Skeletal muscle tissue (tissue), 4 donors: ENCODE results near the gene PRDX3. TPM values are rescaled to one million over a fixed set of nuclear protein-coding genes. Genes with fewer than 3 reads are reported as not detected.
"Not testable (repeated sequence)": the region's sequence is repeated elsewhere in the genome, so short reads cannot be mapped to it uniquely, and the experiment has no call there.

Experiments used
- H3K27ac ChIP-seq: one replicate; pipeline ENCODE4 v1.7.0; 2013; ENCODE audit warnings: mild to moderate bottlenecking, low read depth, low read length, inconsistent platforms
- H3K27me3 ChIP-seq, 3 donors: one replicate each; pipeline ENCODE4 v1.7.0; 2013; ENCODE audit warnings: low read length in 3 of 3; ENCODE audit not compliant: control insufficient read depth in 3 of 3, insufficient read depth in 3 of 3
- H3K36me3 ChIP-seq, 3 donors: one replicate each; pipeline ENCODE4 v1.7.0; 2013; ENCODE audit warnings: low read length in 3 of 3; ENCODE audit not compliant: control insufficient read depth in 3 of 3, insufficient read depth in 3 of 3
- H3K4me1 ChIP-seq, 3 donors: one replicate each; pipeline ENCODE4 v1.7.0; 2013; ENCODE audit warnings: low read length in 3 of 3, mild to moderate bottlenecking in 3 of 3; ENCODE audit not compliant: control insufficient read depth in 3 of 3, insufficient read depth in 3 of 3
- H3K4me3 ChIP-seq, 3 donors: one replicate each; pipeline ENCODE4 v1.7.0; 2013; ENCODE audit warnings: low read length in 3 of 3
- H3K9ac ChIP-seq, 3 donors: one replicate each; pipeline ENCODE4 v1.7.0; 2013; ENCODE audit warnings: low read length in 3 of 3, mild to moderate bottlenecking in 3 of 3, moderate library complexity in 2 of 3, low read depth in 1 of 3
- H3K9me3 ChIP-seq, 3 donors: one replicate each; pipeline ENCODE4 v1.7.0; 2013; ENCODE audit warnings: low read length in 3 of 3; ENCODE audit not compliant: control insufficient read depth in 3 of 3
- total RNA-seq: library from RNA; depleted of rRNA; stranded (reverse); fragments of >200 nt; gene quantifications from one replicate; pipeline ENCODE4 v1.2.3, GENCODE V29; 2014
- donor health status: Osteomylitis.

Gene PRDX3
- total RNA-seq, 1 donor from 2014 or later, result 89.2 TPM

DNA sequence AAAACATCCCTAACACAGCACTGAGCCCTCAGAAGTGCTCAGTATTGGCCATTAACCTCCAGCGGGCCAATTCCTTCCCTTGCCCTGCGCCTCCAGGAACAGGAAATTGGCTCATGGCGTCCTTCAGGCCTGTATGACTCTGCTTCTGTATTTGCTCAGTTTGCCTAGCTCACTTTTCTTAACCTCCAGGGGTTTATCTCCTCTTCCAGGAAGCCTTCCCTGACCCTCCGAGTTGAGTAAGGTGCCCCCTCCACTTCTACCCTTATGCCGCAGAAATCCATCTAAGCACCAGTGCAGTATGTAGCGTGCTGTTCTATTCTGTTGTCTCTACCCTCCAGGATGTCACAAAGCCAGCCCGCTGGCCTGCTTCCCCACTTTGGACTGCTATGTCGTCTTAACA is 12.0 kb downstream of the PRDX3 start:
- peak overlapping the region in 1 of 3 donors; percentile 93 for H3K4me3 ChIP-seq
- H3K36me3 ChIP-seq, result peaks cover 30 to 37% (median 36%) of the 10 kb centered on the region in 3 donors
- H3K9me3 ChIP-seq, result no peaks in the 10 kb centered on the region
- H3K4me1 ChIP-seq, result peaks cover 18 to 28% (median 22%) of the 10 kb centered on the region in 3 donors
- H3K27me3 ChIP-seq, result no peaks in the 10 kb centered on the region
- H3K9ac ChIP-seq, result peak overlapping the region in 2 of 3 donors; percentile 90 to 99
- H3K27ac ChIP-seq, result peak overlapping the region; percentile 92

DNA sequence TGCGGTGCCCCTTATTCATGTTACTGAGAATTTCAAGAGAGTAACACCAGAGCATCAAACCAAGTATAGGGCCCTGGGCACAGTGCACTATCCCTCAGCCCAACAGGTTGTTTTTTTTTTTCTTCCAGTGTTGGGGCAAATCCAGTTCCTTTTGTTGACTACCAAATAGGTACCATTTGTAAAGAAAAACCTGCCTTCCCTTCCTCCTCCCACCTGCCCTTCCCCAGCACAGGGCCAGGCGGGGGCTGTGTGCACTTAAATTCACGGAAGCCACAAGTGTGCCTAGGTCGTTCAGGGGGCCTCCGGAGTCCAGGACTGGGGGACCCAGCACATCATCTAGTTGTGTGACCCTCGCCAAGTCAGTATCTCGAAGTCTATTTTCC is 12.5 kb downstream of the PRDX3 start:
- peak overlapping the region; percentile 90 to 99 (median 99) for H3K9ac ChIP-seq
- no peaks in the 10 kb centered on the region for H3K9me3 ChIP-seq
- H3K4me3 ChIP-seq, result peak overlapping the region; percentile 90 to 98 (median 93)
- peaks cover 29 to 36% (median 32%) of the 10 kb centered on the region in 3 donors for H3K36me3 ChIP-seq
- H3K27ac ChIP-seq, result peak overlapping the region; percentile 92
- H3K27me3 ChIP-seq, result no peaks in the 10 kb centered on the region
- peaks cover 21 to 30% (median 23%) of the 10 kb centered on the region in 3 donors for H3K4me1 ChIP-seq

DNA sequence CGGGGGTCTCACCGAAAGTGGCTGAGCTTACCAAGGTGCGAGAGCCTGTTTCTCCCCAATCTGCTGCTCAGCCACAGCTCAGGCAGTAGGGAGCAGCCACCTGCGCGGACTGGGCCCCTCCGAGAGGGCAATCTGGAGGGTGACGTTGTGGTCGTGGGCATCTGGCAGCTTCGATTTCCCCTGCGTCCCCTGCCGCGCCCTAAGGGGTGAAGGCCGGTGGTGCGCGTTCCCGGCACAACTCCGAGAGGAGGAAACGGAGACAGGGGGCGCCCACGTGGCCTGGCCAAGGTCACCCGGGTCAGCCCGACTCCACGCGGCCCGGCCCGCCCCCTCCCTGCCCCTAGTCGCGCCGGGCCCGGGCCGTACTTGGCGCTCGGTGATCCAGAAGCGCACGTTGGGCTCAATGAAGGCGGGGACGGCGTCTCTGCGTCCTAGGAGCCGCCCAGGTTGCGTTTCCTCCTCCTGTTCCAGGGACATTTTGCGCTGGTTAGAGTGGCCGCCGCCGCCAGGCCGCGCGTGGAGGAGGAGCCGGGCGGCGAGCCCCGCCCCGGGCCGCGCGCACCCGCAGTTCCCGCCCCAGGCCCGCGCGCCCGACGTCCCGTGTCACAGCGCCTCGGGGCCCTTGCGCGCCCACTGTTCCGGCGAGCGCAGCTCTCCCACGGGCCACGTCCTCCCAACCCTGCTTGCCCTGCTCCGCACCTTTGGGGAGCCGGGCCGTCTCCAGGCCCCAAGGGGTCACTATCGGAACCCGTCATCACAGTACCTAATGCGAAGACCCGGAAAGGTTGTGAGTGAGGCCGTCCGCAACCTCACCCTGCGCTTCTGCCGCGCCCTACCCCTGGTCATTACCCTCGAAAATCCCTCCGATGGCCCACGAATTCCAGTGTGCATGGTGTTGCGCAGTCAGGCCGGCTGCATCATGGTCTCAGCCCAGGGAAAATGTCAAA is 13.2 kb downstream of the PRDX3 start, which contains the start of gene SFXN4:
SFXN4 (minus strand) TSS at position 544 of the 947 bp plus-strand sequence; CDS start at position 477, 67 bp downstream.
- Histone ChIP-seq H3K4me1 (peaks cover 21 to 30% (median 23%) of the 10 kb centered on the region in 3 donors), H3K36me3 (peaks cover 30 to 41% (median 31%) of the 10 kb centered on the region in 3 donors), H3K4me3 (peak within 1 kb of the TSS; percentile 90 to 98 (median 93)), H3K9me3 (no peaks in the 10 kb centered on the region), H3K27me3 (no peaks in the 10 kb centered on the region), H3K27ac (peak within 1 kb of the TSS; percentile 92), H3K9ac (peak within 1 kb of the TSS; percentile 90 to 99 (median 99))

DNA sequence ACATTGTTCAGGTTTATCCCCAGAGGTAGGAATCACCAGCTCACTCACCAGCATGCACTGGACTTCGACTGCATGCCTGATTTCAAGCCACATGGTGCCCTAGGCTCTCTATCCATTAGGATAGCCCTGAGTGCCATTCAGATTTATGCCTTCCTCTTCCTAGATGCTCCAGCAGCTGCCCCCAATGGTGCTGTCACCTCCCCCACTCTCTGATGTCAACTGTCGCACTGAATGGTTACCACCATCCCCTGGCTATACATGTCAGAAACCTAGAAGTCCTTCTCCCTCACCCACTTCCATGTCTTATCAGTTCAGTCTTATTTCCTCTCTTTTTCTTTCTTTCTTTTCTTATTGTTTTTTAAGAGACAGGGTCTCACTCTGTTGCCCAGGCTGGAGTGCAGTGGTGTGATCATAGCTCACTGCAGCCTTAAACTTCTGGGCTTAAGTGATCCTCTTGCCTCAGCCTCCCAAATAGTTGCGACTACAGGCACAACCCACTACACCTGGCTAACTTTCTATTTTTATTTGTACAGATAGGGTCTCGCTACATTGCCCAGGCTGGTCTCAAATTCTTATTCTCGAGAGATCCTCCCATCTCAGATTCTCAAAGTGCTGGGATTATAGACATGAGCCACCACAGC is 16.0 kb downstream of the PRDX3 start:
- Histone ChIP-seq H3K4me1 (peaks cover 21 to 30% (median 23%) of the 10 kb centered on the region in 3 donors), H3K27ac (no peak overlapping the region), H3K9me3 (no peaks in the 10 kb centered on the region), H3K27me3 (no peaks in the 10 kb centered on the region), H3K4me3 (no peak overlapping the region), H3K36me3 (peaks cover 28 to 39% (median 29%) of the 10 kb centered on the region in 3 donors), H3K9ac (no peak overlapping the region)

DNA sequence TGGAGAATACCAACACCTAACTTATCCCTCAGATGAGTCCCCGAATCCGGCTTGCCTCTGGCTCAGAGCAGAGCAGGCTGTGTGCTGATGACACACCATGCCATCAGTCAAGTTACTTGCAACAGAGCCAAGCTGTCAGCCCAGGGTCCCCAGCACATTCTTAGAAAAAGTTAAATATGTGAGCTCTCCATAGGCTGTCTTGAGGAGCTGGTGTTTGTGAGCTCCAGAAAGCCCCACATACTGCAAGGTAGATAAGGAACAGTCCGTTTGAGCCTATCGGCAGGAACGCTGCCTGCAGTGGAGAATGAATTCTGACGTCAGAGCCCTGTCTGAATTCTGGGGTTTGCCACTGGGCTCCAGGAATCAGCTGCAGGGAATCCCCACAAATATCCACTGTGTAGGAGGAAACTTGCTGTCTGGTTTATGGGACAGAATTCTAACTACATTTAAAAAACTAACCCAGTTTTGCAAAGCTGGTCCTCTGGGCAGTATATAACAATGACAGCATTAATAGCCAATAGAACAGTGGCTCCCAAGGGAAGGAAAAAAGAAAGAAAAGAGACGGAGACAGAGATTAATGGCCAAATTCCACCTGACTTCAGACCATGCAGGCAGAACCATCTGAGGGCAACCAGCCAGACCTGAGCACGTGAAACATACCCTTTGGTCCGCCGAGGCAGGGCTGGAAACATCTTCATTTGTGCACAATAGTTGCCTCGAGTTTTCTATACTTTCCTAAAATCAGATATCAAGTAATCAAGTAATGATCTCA is 16.7 kb downstream of the PRDX3 start:
- no peak overlapping the region for H3K27ac ChIP-seq
- no peaks in the 10 kb centered on the region for H3K27me3 ChIP-seq
- H3K4me1 ChIP-seq, result peaks cover 21 to 30% (median 23%) of the 10 kb centered on the region in 3 donors
- H3K9me3 ChIP-seq, result no peaks in the 10 kb centered on the region
- peaks cover 26 to 40% (median 30%) of the 10 kb centered on the region in 3 donors for H3K36me3 ChIP-seq
- no peak overlapping the region for H3K9ac ChIP-seq
- no peak overlapping the region for H3K4me3 ChIP-seq

DNA sequence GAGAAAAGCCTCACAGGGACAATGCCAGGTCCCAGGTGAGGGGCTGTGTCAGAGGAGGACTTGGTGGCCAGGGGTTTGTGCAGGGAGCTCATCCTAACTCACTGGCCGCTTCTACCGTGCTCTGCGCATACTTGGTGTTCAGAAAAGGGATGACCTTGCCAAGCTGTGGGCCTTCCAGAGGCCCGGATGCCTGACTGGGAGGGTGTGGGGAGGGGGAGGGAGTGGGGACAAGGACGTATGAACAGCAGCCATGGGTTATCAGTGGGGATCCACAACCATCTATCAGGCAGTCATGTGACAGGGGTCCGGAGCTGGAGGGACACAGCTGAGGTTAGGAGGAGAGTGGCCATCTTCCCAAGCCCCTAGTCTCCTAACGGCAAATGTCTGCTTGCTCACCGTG is 19.3 kb downstream of the PRDX3 start:
- H3K9me3 ChIP-seq, result no peaks in the 10 kb centered on the region
- peaks cover 47 to 61% (median 47%) of the 10 kb centered on the region in 3 donors for H3K36me3 ChIP-seq
- no peaks in the 10 kb centered on the region for H3K27me3 ChIP-seq
- no peak overlapping the region for H3K27ac ChIP-seq
- H3K9ac ChIP-seq, result no peak overlapping the region
- H3K4me3 ChIP-seq, result no peak overlapping the region
- H3K4me1 ChIP-seq, result peaks cover 7 to 15% (median 11%) of the 10 kb centered on the region in 3 donors

DNA sequence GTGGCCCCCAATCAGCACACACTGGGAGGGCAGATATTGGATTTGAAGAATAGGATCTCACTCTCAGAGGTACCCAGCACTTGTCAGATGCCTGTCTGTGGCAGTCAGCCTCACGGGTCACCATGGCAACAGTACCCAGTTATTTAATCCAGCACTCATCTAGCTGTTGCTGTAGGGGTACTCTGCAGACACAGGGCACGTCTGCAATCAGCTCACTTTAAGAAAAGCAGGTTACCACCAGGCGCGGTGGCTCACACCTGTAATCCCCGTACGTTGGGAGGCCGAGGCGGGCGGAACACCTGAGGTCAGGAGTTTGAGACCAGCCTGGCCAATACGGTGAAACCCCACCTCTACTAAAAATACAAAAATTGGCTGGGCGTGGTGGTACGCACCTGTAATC is 25.0 kb downstream of the PRDX3 start:
- Histone ChIP-seq H3K27me3 (no peaks in the 10 kb centered on the region), H3K36me3 (peaks cover 56 to 73% (median 66%) of the 10 kb centered on the region in 3 donors), H3K9me3 (no peaks in the 10 kb centered on the region), H3K9ac (no peak overlapping the region), H3K27ac (no peak overlapping the region), H3K4me3 (no peak overlapping the region), H3K4me1 (no peaks in the 10 kb centered on the region)

DNA sequence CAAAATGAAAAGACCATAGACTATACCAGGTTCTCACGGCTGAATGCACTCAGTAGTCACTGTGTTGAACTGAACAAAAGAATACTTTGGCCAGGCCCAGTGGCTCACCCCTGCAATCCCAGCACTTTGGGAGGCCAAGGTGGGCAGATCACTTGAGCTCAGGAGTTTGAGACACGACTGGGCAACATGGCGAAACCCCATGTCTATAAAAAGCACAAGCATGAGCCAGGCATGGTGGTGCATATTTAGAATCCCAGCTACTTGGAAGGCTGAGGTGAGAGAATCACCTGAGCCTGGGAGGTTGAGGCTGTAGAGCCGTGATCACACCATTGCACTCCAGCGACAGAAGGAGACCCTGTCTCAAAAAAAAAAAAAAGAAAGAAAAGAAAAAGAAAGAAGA is 25.6 kb downstream of the PRDX3 start:
- Histone ChIP-seq H3K4me3 (no peak overlapping the region), H3K4me1 (no peaks in the 10 kb centered on the region), H3K27me3 (no peaks in the 10 kb centered on the region), H3K9ac (no peak overlapping the region), H3K36me3 (peaks cover 58 to 74% (median 67%) of the 10 kb centered on the region in 3 donors), H3K27ac (no peak overlapping the region), H3K9me3 (no peaks in the 10 kb centered on the region)

DNA sequence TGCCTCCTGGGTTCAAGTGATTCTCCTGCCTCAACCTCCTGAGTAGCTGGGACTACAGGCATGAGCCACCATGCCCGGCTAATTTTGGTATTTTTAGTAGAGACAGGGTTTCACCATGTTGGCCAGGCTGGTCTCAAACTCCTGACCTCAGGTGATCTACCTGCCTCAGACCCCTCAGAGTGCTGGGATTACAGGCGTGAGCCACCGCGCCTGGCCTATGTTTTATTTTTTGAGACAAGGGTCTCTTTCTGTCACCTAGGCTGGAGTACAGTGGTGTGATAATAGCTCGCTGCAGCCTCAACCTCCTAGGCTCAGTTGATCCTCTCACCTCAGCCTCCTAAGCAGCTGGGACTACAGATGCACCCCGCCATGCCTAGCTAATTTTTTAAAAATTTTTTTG is 27.0 kb downstream of the PRDX3 start:
- peaks cover 64 to 77% (median 70%) of the 10 kb centered on the region in 3 donors for H3K36me3 ChIP-seq
- H3K9me3 ChIP-seq, H3K4me3 ChIP-seq, H3K27ac ChIP-seq, H3K9ac ChIP-seq, H3K4me1 ChIP-seq, H3K27me3 ChIP-seq: not testable (repeated sequence)
